NCI-H187 treated with DMSO at 0.1 percent for 48 hours (cell line): Measurements from ENCODE around the gene ZNF202.
"Not testable (repeated sequence)": the region's sequence is repeated elsewhere in the genome, so short reads cannot be mapped to it uniquely, and the experiment has no call there.

Experiments
- DNase-seq: peaks from one replicate; lab custom pipeline; 2025; lab: John Stamatoyannopoulos, UW

Gene ZNF202

GRCh38 chr11:123740787-123741158 is 687 bp downstream of the ZNF202 start:
- DNase-seq, result no peak

DNA sequence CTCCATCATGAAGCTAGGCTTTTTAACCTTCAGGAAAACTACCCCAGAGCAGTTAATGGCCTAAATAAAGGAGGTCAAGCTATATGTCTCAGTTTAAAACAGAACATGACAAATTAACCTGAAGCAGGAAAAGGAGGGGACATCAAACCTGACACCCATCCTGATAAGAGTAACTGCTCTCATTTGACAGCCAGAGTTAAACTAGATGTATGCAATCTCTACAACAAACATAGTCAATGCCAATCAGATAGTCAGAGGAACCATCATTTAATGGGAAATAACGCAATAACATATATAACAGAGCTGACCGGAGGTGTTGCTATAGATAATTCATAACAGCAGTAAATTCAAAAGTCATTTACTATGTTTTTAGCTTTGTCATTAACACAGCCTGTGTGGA is 3.1 kb downstream of the ZNF202 start:
- no peak for DNase-seq

DNA sequence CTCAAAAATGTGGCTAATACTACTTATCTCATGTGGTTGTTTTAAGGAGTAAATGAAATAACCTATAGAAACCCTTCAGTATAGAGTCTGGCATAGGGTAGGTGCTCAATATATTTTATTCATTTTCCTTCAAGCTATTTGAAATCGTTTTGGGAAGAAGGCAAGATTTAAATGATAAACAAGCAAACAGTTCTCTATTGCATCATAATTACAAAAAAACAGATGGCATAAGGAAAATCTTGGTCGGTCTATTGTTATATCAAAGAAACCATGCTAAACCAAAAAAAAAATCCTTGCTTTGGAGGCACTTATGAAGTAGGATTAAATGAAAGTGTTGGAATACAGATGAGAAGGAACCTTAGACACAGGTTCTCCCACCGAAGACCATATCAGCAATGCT is 4.7 kb downstream of the ZNF202 start:
- DNase-seq, result no peak

DNA sequence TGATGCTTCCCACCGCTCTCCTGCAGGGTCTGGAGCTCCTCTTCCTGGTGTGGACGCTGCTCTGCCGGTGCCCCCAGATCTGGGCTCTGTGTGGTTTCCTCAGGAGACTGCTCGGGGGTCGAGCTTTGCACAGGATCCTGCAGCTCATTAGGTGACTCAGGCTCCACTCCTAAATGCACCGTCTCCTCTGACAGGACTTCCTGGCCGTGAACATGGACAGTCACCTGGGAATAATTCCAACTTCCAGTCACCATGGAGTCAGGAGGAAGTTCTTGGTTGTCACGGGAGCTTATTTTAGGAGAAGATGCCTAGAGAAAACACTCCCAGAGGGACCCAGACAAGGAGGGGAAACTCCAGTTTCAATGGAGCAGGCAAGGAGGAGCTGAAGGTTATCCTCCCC is 11.9 kb downstream of the ZNF202 start:
- DNase-seq, result no peak

GRCh38 chr11:123725995-123726655 is 15.3 kb downstream of the ZNF202 start:
- DNase-seq, result no peak

- DNase-seq, result no peak
Measured at GRCh38 chr11:123719452-123719851, 22.0 kb downstream of the ZNF202 start.

- no peak for DNase-seq
Measured at GRCh38 chr11:123718469-123718868, 23.0 kb downstream of the ZNF202 start.

DNA sequence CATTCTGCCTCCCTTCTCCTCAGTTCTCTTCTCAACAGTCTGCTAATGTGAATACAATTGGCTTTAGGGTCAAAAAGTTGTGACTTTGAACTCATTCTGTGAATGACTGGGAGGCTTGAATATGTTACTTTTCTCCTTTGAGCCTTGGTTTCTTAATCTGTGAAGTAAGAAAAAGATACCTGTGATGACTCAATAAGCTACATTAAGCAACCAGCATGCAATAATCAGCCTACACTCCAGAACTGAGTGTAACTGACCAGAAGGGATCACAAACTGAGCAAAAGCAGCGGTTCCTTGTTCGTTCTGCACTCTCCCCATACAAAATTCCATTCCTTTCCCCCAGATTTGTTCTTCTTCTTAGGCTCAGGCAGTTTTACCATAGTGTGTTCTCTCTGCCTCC is 23.4 kb downstream of the ZNF202 start:
- DNase-seq, result no peak

- DNase-seq, result not testable (repeated sequence)
Measured at GRCh38 chr11:123712627-123713026, 28.8 kb downstream of the ZNF202 start.

GRCh38 chr11:123707606-123708205 is 33.8 kb downstream of the ZNF202 start:
- DNase-seq, result no peak

GRCh38 chr11:123707206-123707605 is 34.3 kb downstream of the ZNF202 start:
- DNase-seq, result no peak

GRCh38 chr11:123704341-123704740 is 37.1 kb downstream of the ZNF202 start:
- peak; percentile 27 for DNase-seq

- no peak for DNase-seq
Measured at GRCh38 chr11:123702696-123703095, 38.8 kb downstream of the ZNF202 start.

- DNase-seq, result no peak
Measured at GRCh38 chr11:123702139-123702538, 39.3 kb downstream of the ZNF202 start.

DNA sequence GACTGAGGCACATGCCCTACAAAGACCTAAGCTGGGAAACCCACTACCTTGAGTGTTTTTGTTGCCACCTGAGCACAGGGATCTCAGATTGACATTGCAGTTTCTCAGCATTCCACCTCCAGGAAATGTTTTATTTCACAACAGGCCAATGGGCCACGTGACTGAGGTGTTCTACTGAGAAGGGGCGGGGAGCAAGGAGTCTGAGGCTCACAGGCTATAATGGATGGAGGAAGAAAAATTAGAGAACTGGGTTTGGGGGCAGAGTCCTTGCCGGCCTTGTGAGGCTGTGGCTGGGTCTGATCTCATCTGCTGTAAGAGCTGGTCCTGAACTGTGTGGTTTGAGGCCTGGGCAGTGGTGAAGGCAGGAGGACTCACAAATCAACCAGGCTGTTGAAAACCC is 40.7 kb downstream of the ZNF202 start:
- no peak for DNase-seq

DNA sequence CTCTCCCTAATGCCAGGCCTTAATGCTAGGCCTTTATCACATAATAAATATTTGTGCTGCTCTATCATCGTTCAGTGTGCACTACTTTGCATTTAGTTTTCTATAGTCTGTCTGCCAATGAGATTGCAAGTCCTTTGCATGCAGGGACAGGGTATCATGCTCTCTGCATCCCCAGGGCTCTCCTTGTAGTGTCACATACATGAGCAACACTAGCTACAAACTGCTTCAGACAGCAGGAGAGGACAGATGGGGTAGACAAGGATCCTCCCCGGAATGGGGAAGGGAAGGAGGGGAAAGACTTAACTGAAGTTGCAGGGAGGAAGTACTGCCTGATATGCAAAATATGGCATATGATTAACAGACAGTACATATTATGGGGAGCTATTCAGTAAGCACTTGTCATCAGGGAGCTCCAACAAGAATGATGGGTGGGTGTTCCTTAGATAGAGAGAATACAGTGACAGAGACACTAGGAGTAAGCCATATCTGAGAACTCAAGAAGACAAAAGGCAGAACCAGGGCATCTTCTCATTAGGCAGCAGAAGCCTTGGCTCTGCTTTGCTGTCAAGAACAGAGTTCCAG is 42.8 kb downstream of the ZNF202 start:
- no peak for DNase-seq

GRCh38 chr11:123696183-123696582 is 45.3 kb downstream of the ZNF202 start:
- no peak for DNase-seq

DNA sequence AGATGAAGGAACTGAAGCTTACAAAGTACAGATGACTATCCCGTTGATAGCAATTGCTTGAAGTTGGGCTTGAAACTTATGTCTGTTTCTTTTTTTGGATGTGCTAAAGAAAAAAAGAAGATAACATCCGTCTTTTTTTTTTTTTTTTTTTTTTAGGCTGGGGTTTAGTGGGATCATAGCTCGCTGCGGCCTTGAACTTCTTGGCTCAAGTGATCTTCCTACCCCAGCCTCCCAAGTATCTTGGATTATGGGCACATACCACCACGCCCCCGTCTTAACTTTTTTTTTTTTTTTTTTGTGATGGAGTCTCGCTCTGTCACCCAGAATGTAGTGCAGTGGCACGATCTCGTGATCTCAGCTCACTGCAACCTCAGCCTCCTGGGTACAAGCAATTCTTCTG is 46.2 kb downstream of the ZNF202 start:
- no peak for DNase-seq

- DNase-seq, result no peak
Measured at GRCh38 chr11:123694551-123694950, 46.9 kb downstream of the ZNF202 start.

GRCh38 chr11:123692961-123693360 is 48.5 kb downstream of the ZNF202 start:
- no peak for DNase-seq

DNA sequence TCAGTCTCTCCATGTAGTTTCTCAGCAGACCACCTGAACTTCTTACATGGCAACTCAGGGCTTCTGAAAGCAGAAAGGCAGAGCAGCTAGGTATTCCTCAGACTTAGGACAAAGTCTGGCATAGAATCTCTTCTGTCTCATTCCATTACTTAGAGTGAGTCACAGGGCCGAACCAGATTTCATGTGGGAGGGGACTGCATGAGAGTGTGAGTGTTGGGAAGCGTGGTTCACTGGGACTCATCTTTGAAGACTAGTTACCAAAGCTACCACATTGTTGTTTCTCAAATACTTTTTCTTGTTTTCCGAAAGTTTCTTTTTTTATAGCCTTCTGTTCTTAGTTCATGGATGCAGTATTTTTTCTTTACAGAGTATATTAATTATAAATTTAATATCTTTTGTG is 51.0 kb downstream of the ZNF202 start:
- no peak for DNase-seq

GRCh38 chr11:123684601-123685000 is 56.9 kb downstream of the ZNF202 start:
- no peak for DNase-seq

GRCh38 chr11:123683428-123684170 is 57.9 kb downstream of the ZNF202 start:
- no peak for DNase-seq
